Measurements from ENCODE around the gene IGHMBP2.
"Not testable (repeated sequence)": the region's sequence is repeated elsewhere in the genome, so short reads cannot be mapped to it uniquely, and the experiment has no call there.

Gene IGHMBP2

GRCh38 chr11:68969386-68969785, 65.7 kb downstream of the IGHMBP2 start:
- H3K9me3 Mint-ChIP-seq (ENCODE audit: low read depth): no peaks in the 10 kb centered on the region
- H3K36me3 Mint-ChIP-seq: no peaks in the 10 kb centered on the region
- H3K27me3 Mint-ChIP-seq: no peaks in the 10 kb centered on the region
- no peak overlapping the region for H3K4me3 Mint-ChIP-seq
- H3K27ac Mint-ChIP-seq: no peak overlapping the region
- peaks cover 9% of the 10 kb centered on the region for H3K4me1 Mint-ChIP-seq (ENCODE audit: low read depth)

- Mint-ChIP-seq H3K36me3 (no peaks in the 10 kb centered on the region), H3K27me3 (no peaks in the 10 kb centered on the region), H3K4me3 (no peak overlapping the region), H3K9me3 (ENCODE audit: low read depth) (no peaks in the 10 kb centered on the region), H3K27ac (no peak overlapping the region), H3K4me1 (ENCODE audit: low read depth) (peaks cover 6% of the 10 kb centered on the region)
These were observed 67.4 kb downstream of the IGHMBP2 start for GRCh38 chr11:68970921-68971636.

DNA sequence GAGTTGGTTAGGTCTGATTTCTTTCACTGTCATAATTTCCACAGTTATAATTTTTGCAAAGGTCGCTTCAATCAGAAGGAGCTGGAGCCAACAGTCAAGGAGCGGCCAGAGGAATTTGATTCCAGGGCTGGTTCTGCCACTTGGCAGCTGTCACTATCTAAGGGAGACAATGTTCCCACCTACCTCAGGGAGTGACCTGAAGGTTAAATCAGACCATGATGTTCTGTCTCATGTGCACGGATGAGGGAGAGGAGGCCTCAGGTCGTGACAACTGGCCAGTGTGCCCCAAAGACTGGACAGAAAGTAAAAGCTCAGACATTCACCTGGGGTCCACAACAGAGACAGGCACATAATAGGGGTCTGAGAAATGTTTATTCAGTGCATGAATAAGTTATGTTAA, 69.5 kb downstream of the IGHMBP2 start:
- H3K27ac Mint-ChIP-seq: no peak overlapping the region
- peaks cover 2% of the 10 kb centered on the region for H3K4me1 Mint-ChIP-seq (ENCODE audit: low read depth)
- H3K27me3 Mint-ChIP-seq: no peaks in the 10 kb centered on the region
- H3K4me3 Mint-ChIP-seq: no peak overlapping the region
- no peaks in the 10 kb centered on the region for H3K36me3 Mint-ChIP-seq
- H3K9me3 Mint-ChIP-seq (ENCODE audit: low read depth): no peaks in the 10 kb centered on the region

DNA sequence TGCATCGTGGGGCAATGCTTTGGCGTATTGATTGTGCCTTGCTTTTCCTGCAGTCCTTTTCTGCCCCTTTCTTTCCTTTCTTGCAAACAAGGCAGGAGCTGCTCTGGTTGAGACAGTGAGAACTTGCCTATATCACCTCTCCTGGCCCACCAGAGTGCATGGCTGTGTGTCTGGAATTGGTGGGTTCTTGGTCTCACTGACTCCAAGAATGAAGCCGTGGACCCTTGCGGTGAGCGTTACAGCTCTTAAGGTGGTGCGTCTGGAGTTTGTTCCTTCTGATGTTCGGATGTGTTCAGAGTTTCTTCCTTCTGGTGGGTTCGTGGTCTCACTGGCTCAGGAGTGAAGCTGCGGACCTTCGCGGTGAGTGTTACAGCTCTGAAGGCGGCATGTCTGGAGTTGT, 70.0 kb downstream of the IGHMBP2 start:
- not testable (repeated sequence) for H3K36me3 Mint-ChIP-seq; H3K4me1 Mint-ChIP-seq (ENCODE audit: low read depth); H3K9me3 Mint-ChIP-seq (ENCODE audit: low read depth); H3K27me3 Mint-ChIP-seq; H3K27ac Mint-ChIP-seq; H3K4me3 Mint-ChIP-seq

DNA sequence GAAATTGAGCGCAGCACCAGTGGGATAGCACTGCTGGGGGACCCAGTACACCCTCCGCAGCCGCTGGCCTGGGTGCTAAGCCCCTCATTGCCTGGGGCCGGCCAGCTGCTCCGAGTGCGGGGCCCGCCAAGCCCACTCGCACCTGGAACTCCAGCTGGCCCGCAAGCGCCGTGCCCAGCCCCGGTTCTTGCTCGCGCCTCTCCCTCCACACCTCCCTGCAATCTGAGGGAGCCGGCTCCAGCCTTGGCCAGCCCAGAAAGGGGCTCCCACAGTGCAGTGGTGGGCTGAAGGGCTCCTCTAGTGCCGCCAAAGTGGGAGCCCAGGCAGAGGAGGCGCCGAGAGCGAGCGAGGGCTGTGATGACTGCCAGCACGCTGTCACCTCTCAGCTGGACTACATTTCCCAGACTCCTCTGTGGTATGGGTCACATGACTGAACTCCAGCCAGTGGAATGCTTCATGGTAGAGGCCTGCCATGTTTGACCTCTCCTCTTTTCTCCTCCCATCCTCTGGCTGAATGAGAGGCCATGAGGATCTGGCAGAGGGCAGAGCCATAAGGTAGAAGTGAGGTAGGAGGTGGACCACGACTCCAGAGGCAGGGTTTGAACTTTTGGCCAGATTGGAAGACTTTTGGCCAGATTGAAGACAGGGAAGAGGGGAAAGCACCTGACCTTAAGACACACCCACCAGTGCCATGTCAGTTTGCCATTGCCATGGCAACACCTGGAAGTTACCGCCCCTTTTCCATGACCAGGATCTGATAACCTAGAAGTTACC, 70.9 kb downstream of the IGHMBP2 start:
- Mint-ChIP-seq H3K9me3 (ENCODE audit: low read depth) (no peaks in the 10 kb centered on the region), H3K4me3 (no peak overlapping the region), H3K27me3 (no peaks in the 10 kb centered on the region), H3K27ac (no peak overlapping the region), H3K36me3 (no peaks in the 10 kb centered on the region), H3K4me1 (ENCODE audit: low read depth) (peaks cover 2% of the 10 kb centered on the region)

DNA sequence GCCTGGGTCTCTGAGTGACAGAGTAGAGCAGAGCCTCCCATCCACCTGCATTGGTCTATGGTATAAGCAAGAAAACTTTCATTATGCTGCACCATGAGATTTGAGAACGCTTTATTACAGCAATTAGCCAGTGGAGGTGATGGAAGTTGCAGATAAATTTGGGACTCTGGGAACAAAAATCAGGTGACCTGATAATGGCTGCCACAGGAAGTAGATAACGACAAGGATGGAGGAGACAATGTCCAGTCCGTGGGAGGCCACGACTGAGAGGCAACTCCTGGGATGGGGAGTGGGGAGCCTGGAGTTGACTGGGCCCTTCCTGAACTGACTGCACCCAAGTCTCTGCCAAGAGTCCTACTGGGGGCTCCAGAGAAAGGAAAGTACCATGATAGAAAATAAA, 72.4 kb downstream of the IGHMBP2 start:
- no peaks in the 10 kb centered on the region for H3K9me3 Mint-ChIP-seq (ENCODE audit: low read depth)
- H3K36me3 Mint-ChIP-seq: no peaks in the 10 kb centered on the region
- H3K27ac Mint-ChIP-seq: no peak overlapping the region
- H3K4me3 Mint-ChIP-seq: no peak overlapping the region
- H3K27me3 Mint-ChIP-seq: no peaks in the 10 kb centered on the region
- peaks cover 2% of the 10 kb centered on the region for H3K4me1 Mint-ChIP-seq (ENCODE audit: low read depth)

DNA sequence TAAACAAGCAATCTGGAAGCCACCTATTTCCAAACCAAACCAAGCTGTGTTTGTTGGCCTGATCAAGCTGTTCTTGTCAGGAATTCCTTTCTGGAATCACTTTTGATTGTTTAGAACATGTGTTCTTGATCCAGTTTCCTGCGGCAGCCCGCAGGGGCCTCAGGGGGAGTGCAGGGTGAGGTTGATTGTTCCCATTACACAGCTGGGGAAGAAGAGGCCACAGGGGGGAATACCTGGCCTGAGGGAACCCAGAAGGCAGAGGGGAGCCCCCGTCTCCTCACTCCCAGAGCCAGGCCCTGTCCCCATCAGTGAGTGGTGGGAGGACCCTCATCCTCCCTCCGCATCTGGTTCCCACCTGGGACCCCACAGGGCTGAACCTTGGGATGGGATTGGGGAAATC, 72.9 kb downstream of the IGHMBP2 start:
- H3K9me3 Mint-ChIP-seq (ENCODE audit: low read depth): no peaks in the 10 kb centered on the region
- H3K4me1 Mint-ChIP-seq (ENCODE audit: low read depth): peaks cover 2% of the 10 kb centered on the region
- H3K27ac Mint-ChIP-seq: no peak overlapping the region
- no peaks in the 10 kb centered on the region for H3K36me3 Mint-ChIP-seq
- H3K27me3 Mint-ChIP-seq: no peaks in the 10 kb centered on the region
- no peak overlapping the region for H3K4me3 Mint-ChIP-seq

DNA sequence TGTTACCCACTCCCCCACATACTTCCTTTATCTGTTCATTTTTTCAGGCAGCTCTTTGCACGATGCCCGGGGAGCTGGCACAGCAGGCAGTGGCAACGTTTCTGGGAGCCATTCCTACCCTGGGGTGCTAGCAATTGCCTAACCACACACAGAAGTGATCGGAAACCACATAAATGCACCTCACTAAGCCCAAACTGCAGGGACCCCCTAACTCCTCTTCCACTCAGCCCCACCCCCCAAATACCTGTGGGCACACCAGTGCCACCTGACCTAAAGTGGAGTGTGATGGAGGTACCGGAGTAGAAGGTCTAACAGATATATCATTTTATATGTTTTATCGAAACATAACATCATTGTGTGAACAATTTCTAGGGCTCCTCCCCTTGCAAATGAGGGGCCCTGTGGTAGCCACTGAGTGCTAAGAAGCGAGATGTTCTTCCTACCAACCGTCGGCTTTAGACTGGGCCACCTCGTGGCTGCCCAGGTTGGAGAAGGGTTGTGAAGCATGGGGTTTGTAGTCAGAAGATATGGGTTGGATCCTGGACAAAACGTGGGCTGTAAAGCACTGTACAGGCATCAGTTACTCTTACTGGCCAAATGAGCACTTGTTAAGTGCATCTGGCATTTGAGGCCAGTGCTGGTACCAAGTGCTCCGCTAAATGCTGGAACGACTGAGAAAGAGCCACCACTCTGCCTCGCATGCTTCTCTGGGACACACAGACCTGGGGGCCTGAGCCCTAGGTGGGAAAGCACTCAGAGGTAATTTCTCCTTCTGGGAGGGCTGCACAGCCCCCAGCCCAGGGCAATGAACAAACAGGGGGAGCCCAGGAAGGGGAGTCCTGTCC, 74.3 kb downstream of the IGHMBP2 start:
- no peaks in the 10 kb centered on the region for H3K27me3 Mint-ChIP-seq
- peaks cover 2% of the 10 kb centered on the region for H3K4me1 Mint-ChIP-seq (ENCODE audit: low read depth)
- H3K27ac Mint-ChIP-seq: no peak overlapping the region
- no peaks in the 10 kb centered on the region for H3K9me3 Mint-ChIP-seq (ENCODE audit: low read depth)
- H3K36me3 Mint-ChIP-seq: no peaks in the 10 kb centered on the region
- no peak overlapping the region for H3K4me3 Mint-ChIP-seq

- Mint-ChIP-seq H3K36me3 (no peaks in the 10 kb centered on the region), H3K4me1 (ENCODE audit: low read depth) (peaks cover 2% of the 10 kb centered on the region), H3K9me3 (ENCODE audit: low read depth) (no peaks in the 10 kb centered on the region), H3K4me3 (no peak overlapping the region), H3K27ac (no peak overlapping the region), H3K27me3 (no peaks in the 10 kb centered on the region)
These were observed 74.9 kb downstream of the IGHMBP2 start for GRCh38 chr11:68978626-68978930.

- peaks cover 2% of the 10 kb centered on the region for H3K4me1 Mint-ChIP-seq (ENCODE audit: low read depth)
- no peak overlapping the region for H3K27ac Mint-ChIP-seq
- H3K27me3 Mint-ChIP-seq: peaks cover under 1% of the 10 kb centered on the region
- H3K9me3 Mint-ChIP-seq (ENCODE audit: low read depth): no peaks in the 10 kb centered on the region
- H3K4me3 Mint-ChIP-seq: no peak overlapping the region
- no peaks in the 10 kb centered on the region for H3K36me3 Mint-ChIP-seq
These were observed 75.4 kb downstream of the IGHMBP2 start for GRCh38 chr11:68978931-68979594.

- Mint-ChIP-seq H3K36me3 (no peaks in the 10 kb centered on the region), H3K27ac (no peak overlapping the region), H3K27me3 (peaks cover 2% of the 10 kb centered on the region), H3K4me3 (no peak overlapping the region), H3K4me1 (ENCODE audit: low read depth) (no peaks in the 10 kb centered on the region), H3K9me3 (ENCODE audit: low read depth) (no peaks in the 10 kb centered on the region)
These were observed 76.5 kb downstream of the IGHMBP2 start for GRCh38 chr11:68979931-68980775.

DNA sequence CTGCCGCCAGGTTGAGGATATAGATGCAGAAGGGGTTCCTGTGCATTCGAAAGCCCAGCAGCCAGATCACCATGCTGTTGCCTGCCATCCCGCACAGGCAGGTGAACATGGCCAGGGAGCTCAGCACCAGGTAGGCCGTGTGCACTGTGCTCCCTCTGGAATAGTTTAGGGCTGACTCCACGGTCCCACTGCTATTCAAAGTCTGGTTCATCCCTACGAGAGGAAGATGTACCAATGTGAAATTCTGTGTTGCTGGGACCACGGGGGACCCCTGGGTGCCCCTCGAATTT, 77.0 kb downstream of the IGHMBP2 start, which contains the start of gene MRGPRD:
Gene MRGPRD (minus strand): TSS at position 211 of the 290 bp plus-strand sequence. CDS start 0 bp downstream, at position 211.
- H3K36me3 Mint-ChIP-seq: no peaks in the 10 kb centered on the region
- peaks cover 2% of the 10 kb centered on the region for H3K27me3 Mint-ChIP-seq
- H3K27ac Mint-ChIP-seq: no peak within 1 kb of the TSS
- H3K9me3 Mint-ChIP-seq (ENCODE audit: low read depth): no peaks in the 10 kb centered on the region
- H3K4me1 Mint-ChIP-seq (ENCODE audit: low read depth): no peaks in the 10 kb centered on the region
- no peak within 1 kb of the TSS for H3K4me3 Mint-ChIP-seq

DNA sequence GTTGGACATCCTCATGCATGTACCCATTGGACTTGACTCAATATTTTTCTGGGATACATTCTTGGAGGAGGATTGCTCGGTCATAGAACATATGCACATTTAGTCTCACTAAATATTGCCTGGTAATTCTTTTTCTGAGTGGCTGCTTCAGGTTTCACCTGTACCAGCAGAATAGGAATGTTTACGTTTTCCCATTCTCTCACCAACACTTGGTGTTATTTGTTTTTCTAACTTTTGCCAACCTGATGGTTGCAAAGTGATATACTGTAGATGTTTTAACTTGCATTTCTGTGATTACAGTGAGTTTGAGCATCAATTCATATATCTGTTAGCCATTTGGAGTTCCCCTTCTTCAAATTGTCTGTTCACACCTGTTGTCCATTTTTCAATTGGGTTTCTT, 78.4 kb downstream of the IGHMBP2 start:
- Mint-ChIP-seq H3K27ac (no peak overlapping the region), H3K27me3 (peaks cover 5% of the 10 kb centered on the region), H3K36me3 (peaks cover 9% of the 10 kb centered on the region), H3K9me3 (ENCODE audit: low read depth) (peaks cover 9% of the 10 kb centered on the region), H3K4me3 (no peak overlapping the region), H3K4me1 (ENCODE audit: low read depth) (no peaks in the 10 kb centered on the region)

DNA sequence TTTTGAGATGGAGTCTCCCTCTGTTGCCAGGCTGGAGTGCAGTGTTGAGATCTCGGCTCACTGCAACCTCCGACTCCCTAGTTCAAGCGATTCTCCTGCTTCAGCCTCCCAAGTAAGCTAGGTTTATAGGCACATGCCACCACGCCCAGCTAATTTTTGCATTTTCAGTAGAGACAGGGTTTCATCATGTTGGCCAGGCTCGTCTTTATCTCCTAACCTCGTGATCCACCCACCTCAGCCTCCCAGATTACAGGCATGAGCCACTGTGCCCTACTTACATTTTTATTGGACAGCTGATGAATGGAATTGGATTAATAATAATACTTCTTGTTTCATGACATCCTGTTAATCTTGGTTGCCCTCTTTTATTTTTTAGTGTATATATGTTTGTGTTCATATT, 80.1 kb downstream of the IGHMBP2 start:
- peaks cover 10% of the 10 kb centered on the region for H3K36me3 Mint-ChIP-seq

More for the DNA sequence above, 80.1 kb downstream of the IGHMBP2 start:
- H3K9me3 Mint-ChIP-seq (ENCODE audit: low read depth): peaks cover 12% of the 10 kb centered on the region
- no peak overlapping the region for H3K27ac Mint-ChIP-seq
- H3K4me1 Mint-ChIP-seq (ENCODE audit: low read depth): no peaks in the 10 kb centered on the region
- peaks cover 5% of the 10 kb centered on the region for H3K27me3 Mint-ChIP-seq
- no peak overlapping the region for H3K4me3 Mint-ChIP-seq
